Measurements from ENCODE around the gene ARHGEF9.
"Not testable (repeated sequence)": the region's sequence is repeated elsewhere in the genome, so short reads cannot be mapped to it uniquely, and the experiment has no call there.

DNA sequence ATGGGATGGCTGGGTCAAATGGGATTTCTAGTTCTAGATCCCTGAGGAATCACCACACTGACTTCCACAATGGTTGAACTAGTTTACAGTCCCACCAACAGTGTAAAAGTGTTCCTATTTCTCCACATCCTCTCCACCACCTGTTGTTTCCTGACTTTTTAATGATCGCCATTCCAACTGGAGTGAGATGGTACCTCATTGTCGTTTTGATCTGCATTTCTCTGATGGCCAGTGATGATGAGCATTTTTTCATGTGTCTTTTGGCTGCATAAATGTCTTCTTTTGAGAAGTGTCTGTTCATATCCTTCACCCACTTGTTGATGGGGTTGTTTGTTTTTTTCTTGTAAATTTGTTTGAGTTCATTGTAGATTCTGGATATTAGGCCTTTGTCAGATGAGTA is 139.3 kb downstream of the ARHGEF9 start:
- TF ChIP-seq, protein P1, sequence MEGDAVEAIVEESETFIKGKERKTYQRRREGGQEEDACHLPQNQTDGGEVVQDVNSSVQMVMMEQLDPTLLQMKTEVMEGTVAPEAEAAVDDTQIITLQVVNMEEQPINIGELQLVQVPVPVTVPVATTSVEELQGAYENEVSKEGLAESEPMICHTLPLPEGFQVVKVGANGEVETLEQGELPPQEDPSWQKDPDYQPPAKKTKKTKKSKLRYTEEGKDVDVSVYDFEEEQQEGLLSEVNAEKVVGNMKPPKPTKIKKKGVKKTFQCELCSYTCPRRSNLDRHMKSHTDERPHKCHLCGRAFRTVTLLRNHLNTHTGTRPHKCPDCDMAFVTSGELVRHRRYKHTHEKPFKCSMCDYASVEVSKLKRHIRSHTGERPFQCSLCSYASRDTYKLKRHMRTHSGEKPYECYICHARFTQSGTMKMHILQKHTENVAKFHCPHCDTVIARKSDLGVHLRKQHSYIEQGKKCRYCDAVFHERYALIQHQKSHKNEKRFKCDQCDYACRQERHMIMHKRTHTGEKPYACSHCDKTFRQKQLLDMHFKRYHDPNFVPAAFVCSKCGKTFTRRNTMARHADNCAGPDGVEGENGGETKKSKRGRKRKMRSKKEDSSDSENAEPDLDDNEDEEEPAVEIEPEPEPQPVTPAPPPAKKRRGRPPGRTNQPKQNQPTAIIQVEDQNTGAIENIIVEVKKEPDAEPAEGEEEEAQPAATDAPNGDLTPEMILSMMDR (IDR thresholded peaks at IDR 0.05): not testable (repeated sequence)
- TF ChIP-seq POLR2A (IDR thresholded peaks at IDR 0.05): not testable (repeated sequence)
